Epithelial cell of esophagus (primary cell): ENCODE results near the gene UMOD.
"Not testable (repeated sequence)": the region's sequence is repeated elsewhere in the genome, so short reads cannot be mapped to it uniquely, and the experiment has no call there.

ENCODE experiments used
- DNase-seq: peaks from one replicate; pipeline ENCODE4 v3.0.0; 2010; ENCODE audit warnings: low read depth
- H3K4me3 ChIP-seq: 2 replicates; pipeline ENCODE4 v1.5.1; 2011; ENCODE audit warnings: mild to moderate bottlenecking, low read length, control low read depth
- TF ChIP-seq, protein P1 (sequence below): IDR thresholded peaks from 2 replicates; pipeline ENCODE4 v1.5.1; 2011; ENCODE audit warnings: low read depth, mild to moderate bottlenecking, low read length, control low read depth, inconsistent platforms; ENCODE audit not compliant: insufficient read depth; ENCODE audit errors: missing control alignments

Gene UMOD

DNA sequence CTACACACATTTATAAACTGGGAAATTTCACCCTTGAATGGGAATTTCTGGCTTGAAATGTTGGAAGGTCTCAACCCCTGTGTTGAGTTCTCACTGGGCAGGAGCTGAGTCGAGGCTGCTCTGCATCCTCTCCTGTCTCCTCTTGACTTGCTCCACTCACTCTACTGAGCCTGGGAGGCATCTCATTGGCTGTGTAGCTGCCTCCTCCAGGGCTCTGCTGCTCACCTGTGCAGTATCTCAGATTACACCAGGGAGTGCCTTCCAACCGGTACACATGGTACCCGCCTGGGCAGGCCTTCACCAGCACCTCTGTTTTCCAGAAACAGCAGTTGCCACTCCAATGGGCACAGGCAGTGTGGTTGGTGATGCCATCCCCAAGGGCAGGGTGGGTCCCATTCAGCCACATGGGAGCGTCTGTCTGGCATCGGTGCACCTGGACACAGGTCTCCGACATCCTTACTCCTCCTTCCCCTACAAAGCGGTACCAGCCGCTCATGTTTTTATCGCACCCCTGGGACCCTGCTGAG lies 28.9 kb downstream of the UMOD start:
- TF ChIP-seq, protein P1, sequence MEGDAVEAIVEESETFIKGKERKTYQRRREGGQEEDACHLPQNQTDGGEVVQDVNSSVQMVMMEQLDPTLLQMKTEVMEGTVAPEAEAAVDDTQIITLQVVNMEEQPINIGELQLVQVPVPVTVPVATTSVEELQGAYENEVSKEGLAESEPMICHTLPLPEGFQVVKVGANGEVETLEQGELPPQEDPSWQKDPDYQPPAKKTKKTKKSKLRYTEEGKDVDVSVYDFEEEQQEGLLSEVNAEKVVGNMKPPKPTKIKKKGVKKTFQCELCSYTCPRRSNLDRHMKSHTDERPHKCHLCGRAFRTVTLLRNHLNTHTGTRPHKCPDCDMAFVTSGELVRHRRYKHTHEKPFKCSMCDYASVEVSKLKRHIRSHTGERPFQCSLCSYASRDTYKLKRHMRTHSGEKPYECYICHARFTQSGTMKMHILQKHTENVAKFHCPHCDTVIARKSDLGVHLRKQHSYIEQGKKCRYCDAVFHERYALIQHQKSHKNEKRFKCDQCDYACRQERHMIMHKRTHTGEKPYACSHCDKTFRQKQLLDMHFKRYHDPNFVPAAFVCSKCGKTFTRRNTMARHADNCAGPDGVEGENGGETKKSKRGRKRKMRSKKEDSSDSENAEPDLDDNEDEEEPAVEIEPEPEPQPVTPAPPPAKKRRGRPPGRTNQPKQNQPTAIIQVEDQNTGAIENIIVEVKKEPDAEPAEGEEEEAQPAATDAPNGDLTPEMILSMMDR, result no peak
- no peak overlapping the region for H3K4me3 ChIP-seq
- DNase-seq, result no peak

DNA sequence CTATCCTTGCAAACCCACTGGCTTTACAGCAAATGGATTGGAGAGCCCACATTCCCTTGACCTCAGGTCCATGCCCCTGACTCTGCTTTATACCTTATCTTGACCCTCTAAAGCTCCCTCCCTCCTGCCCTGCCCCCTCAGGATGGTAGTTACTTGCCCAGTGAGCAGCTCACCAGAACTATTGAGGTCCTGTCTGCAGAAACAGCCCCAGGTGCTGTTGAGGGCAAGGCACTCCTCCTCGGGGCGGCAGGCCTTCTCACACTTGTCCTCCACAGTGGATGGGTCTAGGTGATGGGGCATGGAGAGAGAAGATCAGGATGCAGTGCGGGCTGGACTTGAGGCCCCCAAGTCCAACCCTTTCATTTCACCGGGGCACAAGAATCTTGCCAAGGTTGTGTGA lies 29.8 kb downstream of the UMOD start:
- TF ChIP-seq, protein P1, result no peak
- no peak for DNase-seq
- no peak overlapping the region for H3K4me3 ChIP-seq

DNA sequence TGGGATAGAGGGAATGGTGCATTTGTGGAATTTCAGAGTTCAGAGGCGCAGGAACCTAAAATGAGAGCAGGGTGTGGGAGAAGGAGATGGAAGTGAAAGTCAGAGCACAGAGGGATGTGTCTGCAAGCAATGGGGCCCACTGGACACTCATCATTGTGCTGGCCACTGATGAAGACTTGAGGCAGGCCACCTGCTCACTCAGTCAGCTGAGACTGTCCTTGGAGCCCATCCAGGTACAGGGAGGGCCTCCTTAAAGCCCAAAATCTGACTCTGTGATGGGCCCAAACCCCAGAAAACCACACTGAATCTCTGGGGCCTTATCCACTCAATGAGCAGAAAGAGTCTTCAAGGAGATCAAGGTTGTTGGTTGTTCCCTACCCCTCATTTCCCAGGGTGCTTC lies 30.8 kb downstream of the UMOD start:
- TF ChIP-seq, protein P1, result no peak
- DNase-seq, result no peak
- no peak overlapping the region for H3K4me3 ChIP-seq

DNA sequence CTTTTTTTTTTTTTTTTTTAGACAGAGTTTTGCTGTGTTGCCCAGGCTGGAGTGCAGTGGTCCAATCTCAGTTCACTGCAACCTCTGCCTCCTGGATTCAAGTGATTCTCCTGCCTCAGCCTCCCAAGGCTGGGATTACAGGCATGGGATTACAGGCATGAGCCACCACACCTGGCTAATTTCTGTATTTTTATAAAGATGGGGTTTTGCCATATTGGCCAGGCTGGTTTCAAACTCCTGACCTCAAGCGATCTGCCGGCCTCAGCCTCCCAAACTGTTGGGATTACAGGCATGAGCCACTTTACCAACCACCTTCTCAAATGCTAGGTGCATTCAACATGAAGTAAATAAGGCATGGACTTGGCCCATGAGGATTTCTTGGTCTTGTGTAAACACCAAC lies 31.5 kb downstream of the UMOD start:
- H3K4me3 ChIP-seq, DNase-seq: not testable (repeated sequence)

DNA sequence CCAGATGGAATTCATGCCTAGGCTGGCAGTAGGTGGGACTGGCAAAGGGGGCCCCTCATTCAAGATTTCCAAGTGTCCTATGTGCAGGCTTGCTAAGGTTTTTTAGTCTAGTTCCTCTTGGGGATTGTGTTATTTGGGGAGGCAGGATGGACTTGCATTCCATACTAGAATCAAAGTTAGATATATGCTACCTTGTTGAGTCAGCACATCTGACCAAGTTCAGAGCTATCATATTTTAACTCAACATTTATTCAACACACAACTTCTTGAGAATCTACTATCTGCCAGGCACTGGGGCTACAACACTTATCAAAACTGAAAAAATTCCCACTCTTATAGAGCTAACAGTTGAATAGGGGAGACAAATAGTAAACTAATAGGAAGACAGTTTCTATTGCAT lies 31.9 kb downstream of the UMOD start:
- no peak overlapping the region for H3K4me3 ChIP-seq
- TF ChIP-seq, protein P1, result no peak
- DNase-seq, result no peak

DNA sequence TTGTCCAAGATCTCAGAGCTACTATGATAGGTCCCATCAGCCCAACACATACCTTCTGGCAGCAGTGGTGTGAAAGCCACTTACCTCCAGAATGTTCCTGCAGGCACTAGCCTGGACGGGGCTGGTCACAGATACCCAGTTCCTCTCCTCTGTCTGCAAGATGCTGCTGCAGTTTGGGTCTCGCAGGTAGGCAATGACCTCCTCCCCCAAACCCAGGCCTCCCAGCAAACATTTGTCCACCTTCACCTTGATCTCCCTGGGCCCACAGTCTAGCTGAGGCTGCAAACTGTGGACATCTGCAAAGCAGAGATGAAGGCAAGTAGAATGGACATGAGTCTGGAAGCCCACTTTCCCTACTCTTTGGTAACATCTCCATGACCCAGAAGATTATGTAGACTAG lies 32.3 kb downstream of the UMOD start:
- TF ChIP-seq, protein P1, result no peak
- H3K4me3 ChIP-seq, result no peak overlapping the region

DNA sequence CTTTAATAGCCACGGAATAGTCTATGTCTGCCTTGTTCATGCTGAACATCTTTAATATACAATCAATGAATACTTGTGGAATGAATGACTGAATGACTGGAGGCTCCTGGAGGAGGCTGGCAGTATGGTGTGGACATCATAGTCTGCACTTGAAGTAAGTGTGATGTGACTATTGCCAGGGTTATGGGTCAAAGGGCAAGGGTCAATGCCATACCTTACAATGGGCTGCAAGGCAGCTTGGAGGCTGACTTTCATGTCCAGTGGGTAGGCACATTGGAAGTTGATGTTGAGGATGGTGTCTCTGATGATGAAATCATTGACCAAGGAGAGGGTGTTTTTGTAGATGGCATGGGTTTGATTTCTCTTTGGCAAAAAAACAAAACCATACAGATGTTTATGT lies 33.1 kb downstream of the UMOD start:
- TF ChIP-seq, protein P1, result no peak
- no peak for DNase-seq
- no peak overlapping the region for H3K4me3 ChIP-seq

More for the DNA sequence above, 32.3 kb downstream of the UMOD start:
- no peak for DNase-seq
